NB4 (cell line): Measurements from ENCODE around the gene PHF12.

ENCODE experiments used
- CTCF ChIP-seq: IDR thresholded peaks from one replicate; pipeline ENCODE4 v1.5.1; 2012; ENCODE audit warnings: low read depth, low read length
- MAX ChIP-seq: IDR thresholded peaks from 2 replicates; pipeline ENCODE4 v1.6.1; 2011; ENCODE audit warnings: low read depth, low read length
- MYC ChIP-seq: IDR thresholded peaks from 2 replicates; pipeline ENCODE4 v1.6.1; 2011; ENCODE audit warnings: low read depth, low read length
- POLR2A ChIP-seq: IDR thresholded peaks from 2 replicates; pipeline ENCODE4 v1.6.1; 2011; ENCODE audit warnings: mild to moderate bottlenecking; ENCODE audit not compliant: insufficient read length; ENCODE audit errors: extremely low read depth

- TF ChIP-seq POLR2A (no peak), MAX (no peak), CTCF (no peak), MYC (no peak)
These were observed 93.2 kb downstream of the PHF12 start for GRCh38 chr17:28857905-28858800.
